Measurements from ENCODE around the gene MAP3K6. TPM values are rescaled to one million over a fixed set of nuclear protein-coding genes. Genes with fewer than 3 reads are reported as not detected.

MAP3K6 gene
- total and polyA plus RNA-seq, 2 of the 13 experiments (the other 11 are each of a cell fraction or from before 2014, with no cell fraction given), result 2.7 to 3.2 TPM

- TF ChIP-seq BRF2 (CRISPR knock-in tag; IDR thresholded peaks at IDR 0.05) (peak; percentile 39; the same call in 1 of the 2 replicates), ZGPAT (CRISPR knock-in tag; IDR thresholded peaks at IDR 0.05) (peak; percentile 99), ZNF17 (CRISPR knock-in tag; IDR thresholded peaks at IDR 0.05) (no peak), ZNF18 (CRISPR knock-in tag; IDR thresholded peaks at IDR 0.05; ENCODE audit: insufficient replicate concordance) (peak; percentile 53), PPARG (CRISPR knock-in tag; conservative IDR thresholded peaks at IDR 0.05) (peak; percentile 73; the same call in 1 of the 2 replicates), NCOA1 (CRISPR knock-in tag; IDR thresholded peaks at IDR 0.05) (0 out of 2 replicates have a peak, but pooled peaks have one; percentile 51), ZNF350 (CRISPR knock-in tag; IDR thresholded peaks at IDR 0.05; ENCODE audit: borderline replicate concordance, low read depth) (peak; percentile 96), RARA (CRISPR knock-in tag; IDR thresholded peaks at IDR 0.05) (0 out of 2 replicates have a peak, but pooled peaks have one; percentile 43), SMC3 (IDR thresholded peaks at IDR 0.05; ENCODE audit: low read length) (no peak; the same call in 1 of the 2 replicates), SOX6 (IDR thresholded peaks at IDR 0.05) (no peak), SOX6 (CRISPR knock-in tag; IDR thresholded peaks at IDR 0.05) (peak; percentile 77), DDIT3 (CRISPR knock-in tag; IDR thresholded peaks at IDR 0.05) (no peak), HNF1A (IDR thresholded peaks at IDR 0.05; ENCODE audit: low read depth) (peak; percentile 27; the same call in 1 of the 2 replicates), HNF1A (CRISPR knock-in tag; IDR thresholded peaks at IDR 0.05; ENCODE audit: borderline replicate concordance) (peak; percentile 68; the same call in 1 of the 2 replicates), ZBTB33 (CRISPR knock-in tag; IDR thresholded peaks at IDR 0.05) (peak; percentile 68; the same call in 1 of the 2 replicates), ZNF879 (CRISPR knock-in tag; IDR thresholded peaks at IDR 0.05) (0 out of 2 replicates have a peak, but pooled peaks have one; percentile 29)
Measured at GRCh38 chr1:27321813-27322568, 44.8 kb downstream of the MAP3K6 start, which contains the start of gene TMEM222 (continued).
